Stimulated activated CD4-positive, alpha-beta T cell treated with anti-CD3 and anti-CD28 coated beads, Interleukin-1b, Interleukin-23, amount 100 ng/mL, for 24 hours (primary cell): ENCODE data around the gene TSPAN9.
"Not testable (repeated sequence)": the region's sequence is repeated elsewhere in the genome, so short reads cannot be mapped to it uniquely, and the experiment has no call there.

Experiments
- DNase-seq, 4 experiments: peaks; one replicate each; pipeline ENCODE4 v3.0.0-alpha.2; 2020; ENCODE audit warnings: low read depth in 4 of 4, low spot score in 1 of 4

TSPAN9 gene

DNA sequence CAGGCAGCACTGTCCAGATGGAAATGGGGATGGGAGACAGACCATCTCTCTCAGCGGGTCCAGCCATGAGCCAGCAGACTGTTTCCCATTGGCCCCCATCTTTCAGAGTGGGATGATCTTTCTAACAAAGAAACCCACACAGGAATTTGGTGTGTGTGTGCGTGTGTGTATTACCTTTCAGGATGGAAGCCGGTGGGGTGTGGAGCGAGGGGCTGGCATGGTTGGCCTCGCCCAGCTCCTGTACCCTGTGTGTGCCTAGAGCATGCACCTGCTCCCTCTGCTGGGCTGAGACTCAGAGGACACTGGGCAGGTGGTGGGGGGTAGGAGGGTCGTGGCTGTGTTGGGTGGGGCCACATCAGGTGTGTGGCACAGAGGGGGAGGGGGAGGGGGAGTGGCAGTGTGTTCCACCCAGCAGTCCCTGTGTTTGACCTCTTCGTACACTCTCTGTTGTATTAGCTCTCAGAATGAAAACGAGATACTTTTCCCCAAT, 33.0 kb upstream of the TSPAN9 start:
- DNase-seq, result no peak

DNA sequence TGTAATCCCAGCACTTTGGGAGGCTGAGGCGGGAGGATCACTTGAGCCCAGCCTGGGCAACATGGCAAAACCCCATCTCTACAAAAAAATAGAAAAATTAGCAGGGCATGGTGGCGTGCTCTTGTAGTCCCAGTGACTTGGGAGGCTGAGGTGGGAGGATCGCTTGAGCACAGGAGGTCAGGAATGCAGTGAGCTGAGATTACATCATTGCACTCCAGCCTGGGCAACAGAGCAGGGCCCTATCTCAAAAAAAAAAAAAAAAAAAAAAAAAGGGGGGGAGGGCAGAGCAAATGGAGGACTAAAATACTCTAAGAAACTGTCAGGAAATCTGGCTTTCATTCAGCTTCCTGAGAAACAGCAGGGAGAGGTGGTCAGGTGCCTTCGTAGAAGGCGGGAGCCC, 31.7 kb upstream of the TSPAN9 start:
- no peak for DNase-seq

DNA sequence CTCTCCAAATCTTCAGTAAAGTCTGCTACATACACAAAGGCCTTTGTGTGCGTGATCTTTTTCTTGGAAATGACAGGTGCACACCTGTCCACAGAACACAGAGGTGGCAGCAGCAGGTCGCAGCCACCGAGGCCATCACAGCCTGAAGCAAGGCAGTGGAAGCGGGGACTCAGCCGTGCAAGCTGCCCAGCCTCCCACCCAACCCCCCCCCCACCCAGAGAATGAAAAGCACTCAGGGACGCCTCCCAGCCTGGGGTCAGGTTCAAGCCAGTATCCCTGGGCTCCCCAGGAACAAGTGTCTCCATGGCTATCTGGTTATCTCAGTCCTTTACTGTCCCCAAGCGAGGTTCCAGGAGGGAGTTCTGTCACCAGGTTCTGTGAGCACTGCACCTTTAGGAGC, 31.2 kb upstream of the TSPAN9 start:
- no peak for DNase-seq

DNA sequence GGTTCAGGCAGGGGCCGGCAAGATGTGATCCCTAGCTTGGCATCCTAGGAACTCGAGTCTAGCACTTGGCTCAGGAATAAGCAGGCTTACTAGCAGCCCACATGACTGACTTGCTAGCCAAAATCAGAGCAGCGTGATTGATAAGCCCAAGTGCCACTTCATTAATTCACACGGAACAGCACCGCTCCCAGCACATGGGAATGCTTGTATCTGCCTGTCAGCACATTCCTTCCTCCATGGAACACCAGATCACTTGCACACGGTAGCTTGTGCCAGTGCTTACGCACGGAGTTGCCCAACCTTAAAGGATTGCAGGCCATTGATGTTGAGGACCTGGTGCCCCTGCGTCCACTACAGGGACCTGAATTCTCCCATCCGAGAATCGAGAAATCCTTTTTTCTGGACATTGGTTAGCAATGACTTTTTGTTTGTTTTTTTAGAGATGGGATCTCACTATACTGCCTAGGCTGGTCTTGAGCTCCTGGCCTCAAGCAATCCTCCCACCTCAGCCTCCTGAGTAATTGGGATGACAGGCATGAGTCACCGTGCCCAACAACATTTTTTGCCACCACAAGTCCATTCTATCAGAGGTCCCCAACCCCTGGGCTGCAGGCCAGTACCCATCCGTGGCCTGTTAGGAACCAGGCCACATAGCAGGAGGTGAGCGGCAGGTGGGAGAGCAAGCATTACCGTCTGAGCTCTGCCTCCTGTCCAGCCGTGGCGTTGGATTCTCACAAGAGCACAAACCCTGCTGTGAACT, 30.6 kb upstream of the TSPAN9 start:
- no peak for DNase-seq

DNA sequence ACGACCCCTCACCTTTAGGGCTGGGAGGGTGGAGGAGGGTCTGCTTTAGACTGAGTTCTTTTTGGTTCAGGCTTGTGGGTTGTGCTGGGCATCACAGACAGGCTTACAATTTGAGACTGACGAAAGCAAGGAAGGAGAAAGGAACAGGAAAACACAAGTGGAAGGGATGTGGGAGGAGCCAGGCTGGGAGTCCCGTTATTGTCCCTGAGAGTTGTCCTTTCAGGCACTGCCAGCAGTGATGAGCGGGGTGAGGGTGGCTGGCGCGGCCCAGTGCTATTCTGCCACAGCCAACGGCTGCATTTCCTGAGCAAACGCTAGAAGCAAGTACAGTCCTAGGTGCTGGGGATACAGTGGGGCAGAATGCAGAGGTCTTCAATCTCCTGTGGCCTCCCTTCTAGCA, 29.2 kb upstream of the TSPAN9 start:
- DNase-seq, result no peak

DNA sequence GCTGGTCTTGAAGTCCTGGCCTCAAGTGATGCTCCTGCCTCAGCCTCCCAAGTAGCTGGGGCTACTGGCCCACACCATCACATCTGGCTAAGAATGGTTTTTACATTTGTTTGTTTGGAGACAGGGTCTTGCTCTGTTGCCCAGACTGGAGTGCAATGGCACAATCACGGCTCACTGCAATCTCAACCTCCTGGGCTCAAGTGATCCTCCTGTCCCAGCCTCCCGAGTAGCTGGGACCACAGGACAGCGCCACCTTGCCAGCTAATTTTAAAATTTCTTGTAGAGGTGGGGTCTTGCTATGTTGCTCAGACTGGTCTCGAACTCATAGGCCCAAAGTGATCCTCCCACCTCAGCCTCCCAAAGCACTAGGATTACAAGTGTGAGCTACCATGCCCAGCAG, 28.6 kb upstream of the TSPAN9 start:
- no peak for DNase-seq

DNA sequence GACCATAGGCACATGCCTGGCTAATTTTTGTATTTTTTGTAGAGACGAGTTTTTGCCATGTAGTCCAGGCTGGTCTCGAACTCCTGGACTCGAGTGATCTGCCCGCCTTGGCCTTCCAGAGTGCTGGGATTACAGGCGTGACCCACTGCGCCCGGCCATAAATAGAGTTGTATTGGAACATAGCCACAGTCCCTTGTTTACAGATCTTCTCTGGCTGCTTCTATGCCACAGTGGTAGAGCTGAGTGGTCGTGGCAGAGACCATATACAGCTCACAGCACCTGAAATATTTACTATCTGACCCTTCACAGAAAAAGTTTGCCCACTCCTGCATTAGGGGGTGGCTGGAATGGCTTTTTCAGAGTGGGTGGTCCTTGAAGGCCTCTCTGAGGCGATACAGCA, 28.0 kb upstream of the TSPAN9 start:
- DNase-seq, result no peak

DNA sequence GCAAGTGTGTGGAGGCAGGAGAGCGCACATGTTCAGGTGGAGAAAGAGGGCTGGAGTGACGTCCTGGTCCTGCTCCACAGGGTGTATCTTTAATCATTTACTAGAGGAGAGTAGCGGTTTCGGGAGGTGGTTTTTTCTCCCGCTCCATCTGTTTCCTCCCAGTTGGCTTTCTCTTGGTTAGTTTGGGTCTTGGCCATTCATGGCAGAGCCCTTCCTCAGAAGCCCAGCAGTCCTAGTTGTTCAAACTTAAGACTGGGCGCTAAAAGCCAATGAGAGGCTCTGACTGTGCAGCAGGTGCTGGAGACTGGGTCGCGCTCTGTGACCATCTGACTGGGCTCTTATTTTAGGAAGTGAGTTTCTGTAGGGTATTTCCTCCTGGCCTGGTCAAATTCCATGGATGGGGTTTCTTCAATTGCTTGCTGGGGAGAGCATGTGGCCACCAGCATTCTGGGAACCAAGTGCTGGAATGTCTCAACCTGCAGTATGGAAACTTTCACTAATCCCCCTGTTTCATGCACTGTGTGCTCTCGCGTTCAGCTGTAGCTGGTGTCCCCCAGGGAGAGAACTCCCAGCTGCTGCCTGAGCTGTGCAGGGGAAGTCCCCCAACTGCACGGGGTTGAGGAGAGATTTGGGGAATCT, 27.4 kb upstream of the TSPAN9 start:
- no peak for DNase-seq

DNA sequence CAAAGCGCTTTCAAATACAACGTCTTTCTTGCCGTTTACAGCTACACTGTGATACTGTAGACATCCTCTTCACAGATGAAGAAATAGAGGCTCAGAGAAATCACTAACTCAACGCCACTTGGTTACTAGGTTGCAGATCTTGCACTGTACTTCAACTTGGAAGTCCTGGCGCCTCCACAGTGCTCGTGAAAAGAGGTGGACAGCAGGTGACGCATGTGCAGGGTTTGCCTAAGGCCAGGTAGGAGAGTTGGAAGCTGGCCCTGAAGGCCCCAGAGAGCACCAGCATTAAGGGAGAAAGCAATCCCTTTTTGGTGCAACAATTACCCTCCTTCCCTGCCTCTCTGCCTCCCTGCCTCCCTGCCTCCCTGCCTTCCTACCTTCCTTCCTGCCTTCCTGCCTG, 22.8 kb upstream of the TSPAN9 start:
- DNase-seq, result no peak

DNA sequence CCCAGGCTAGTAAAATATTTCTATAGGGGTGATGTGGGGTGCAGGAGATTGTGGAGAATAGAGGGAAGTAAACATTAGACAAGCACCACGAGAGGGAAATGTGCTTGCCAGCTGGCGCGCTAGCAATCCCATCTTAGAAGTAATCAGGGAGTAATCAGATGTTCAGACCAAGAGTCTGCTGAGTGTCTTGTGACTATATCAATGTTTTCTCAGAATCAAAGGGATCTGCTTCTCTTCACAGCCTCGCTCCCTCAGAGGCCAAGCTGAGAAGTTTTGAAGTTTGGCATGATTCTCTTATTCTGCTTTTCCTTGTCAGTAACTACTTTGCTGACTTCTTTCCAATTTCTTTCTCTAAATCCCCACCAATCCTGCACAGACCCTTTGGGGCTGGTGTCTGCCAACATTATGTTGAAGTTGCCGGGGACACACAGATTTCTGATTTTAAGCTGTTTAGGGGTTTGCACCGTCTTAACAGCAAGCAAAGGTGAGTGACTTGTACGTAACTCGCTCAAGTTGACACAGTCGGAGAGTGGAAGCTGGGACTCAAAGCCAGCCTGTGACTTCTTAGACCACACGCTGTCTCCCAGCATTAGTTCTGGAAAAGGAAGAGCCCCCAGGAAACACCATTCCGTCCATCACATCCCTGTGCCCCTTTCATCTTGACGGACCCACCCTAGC, 22.0 kb upstream of the TSPAN9 start:
- DNase-seq, result no peak

DNA sequence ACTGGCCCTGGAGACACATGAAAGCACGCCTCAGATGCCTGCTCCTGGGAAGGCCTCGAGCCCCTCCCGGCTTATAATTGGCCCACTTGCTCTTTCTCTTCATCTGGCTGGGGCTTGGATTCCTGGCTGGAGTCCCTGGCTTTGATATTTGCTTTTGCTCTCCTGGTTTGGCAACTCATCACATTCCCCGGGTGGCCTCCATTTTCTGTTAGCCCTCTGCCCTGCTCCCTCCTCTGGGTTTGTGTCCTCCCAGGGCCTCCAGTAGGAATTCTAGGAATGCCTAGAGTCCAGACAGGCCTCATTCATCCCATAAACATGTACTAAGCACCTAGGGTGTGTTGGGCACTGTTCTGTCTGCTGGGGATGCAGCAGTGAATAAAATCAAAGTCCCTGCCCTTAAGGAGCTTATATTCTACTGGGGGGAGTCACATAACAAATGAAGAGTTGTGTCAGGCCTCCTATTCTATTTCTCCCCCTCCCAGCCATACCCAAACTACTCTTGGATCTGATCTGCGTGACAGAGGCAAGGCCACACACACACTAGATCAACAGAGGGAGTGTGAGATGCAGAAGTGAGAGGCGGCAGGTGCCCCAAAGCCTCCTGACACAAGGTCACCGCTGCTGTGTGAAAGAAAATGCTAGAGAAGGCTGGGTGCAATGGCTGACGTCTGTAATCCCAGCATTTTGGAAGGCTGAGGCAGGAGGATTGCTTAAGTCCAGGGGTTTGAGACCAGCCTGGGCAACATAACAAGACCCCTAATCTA, 21.3 kb upstream of the TSPAN9 start:
- no peak for DNase-seq

DNA sequence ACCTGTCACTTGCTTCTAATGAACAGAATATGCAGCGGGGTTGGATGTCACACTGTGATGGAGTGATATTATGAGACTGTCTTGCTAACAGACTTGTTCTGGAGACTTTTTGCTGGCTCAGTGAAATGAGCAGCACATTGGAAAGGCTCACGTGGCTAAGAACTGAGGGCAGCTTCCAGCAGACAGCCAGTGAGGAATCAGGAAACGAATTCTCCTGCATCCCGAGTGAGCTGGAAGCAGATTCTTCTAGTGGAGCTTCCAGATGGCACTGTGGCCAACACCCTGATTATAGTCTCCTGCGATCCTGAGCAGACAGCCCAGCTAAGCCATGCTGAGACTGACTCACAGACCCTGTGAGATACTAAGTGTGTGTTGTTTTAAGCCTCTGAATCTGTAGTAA, 16.1 kb upstream of the TSPAN9 start:
- no peak for DNase-seq

DNA sequence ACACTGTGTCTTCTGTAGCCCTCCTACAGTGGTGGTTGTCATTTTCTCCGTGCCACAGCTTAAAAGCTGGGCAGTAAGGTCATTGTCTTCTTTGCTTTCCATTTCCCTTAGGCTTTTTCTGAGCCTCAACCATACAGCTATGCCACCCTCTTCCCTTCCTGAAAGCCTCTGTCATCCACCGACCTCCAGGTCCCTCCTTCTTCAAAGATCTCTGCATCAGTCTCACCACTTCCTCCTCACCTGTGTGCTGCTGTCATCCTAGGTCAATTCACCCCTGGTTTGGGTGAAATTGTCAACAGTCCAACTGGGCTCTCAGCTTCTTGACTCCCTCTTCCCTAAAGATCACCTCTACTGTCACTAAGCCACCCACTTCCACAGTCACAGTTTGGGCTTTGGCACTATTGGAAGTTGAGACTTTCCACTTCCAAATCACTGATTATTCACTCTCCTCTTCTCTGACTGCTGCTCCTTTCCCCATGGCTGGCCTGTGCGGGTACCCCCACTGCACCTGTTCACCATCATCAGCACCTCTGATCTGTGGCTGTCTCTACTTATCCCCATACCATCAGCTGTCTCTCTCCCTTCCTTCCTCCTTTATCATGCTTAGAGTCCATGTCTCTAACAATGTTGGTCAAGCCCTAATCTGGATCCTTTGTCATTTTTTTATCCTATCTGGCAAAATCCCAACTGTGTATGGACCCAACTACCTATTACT, 15.5 kb upstream of the TSPAN9 start:
- DNase-seq, result no peak

DNA sequence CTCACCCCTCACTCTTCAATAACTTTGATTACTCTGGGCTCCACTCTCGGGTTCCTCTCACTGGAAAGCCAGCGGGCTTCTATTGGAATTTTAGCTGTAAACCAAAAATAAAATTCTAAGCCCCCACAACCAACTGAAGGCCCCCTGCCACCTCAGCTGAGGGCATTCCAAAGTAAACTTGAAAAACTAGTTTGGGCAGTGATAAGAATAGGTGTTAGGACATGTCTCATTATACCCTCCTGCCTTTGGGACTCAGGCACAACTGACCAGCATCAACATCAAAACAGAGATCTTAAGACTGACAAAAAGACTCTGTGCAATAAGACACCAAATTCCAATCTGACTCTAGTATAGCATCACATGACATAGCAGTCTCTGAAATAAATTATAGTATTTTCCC, 11.9 kb upstream of the TSPAN9 start:
- no peak for DNase-seq

DNA sequence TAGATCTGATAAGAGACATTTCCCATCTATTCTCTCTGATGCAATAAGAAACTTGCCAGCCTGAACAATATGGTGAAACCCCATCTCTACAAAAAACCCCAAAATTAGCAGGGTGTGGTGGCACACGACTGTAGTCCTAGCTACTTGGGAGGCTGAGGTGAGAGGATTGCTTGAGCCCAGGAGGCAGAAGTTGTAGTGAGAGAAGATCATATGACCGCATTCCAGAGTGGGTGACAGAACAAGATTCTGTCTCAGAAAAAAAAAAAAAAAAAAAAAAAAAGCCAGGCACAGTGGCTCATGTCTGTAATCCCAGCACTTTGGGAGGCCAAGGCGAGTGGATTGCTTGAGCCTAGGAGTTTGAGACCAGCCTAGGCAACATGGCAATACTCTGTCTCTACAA, 11.3 kb upstream of the TSPAN9 start:
- DNase-seq, result not testable (repeated sequence)

DNA sequence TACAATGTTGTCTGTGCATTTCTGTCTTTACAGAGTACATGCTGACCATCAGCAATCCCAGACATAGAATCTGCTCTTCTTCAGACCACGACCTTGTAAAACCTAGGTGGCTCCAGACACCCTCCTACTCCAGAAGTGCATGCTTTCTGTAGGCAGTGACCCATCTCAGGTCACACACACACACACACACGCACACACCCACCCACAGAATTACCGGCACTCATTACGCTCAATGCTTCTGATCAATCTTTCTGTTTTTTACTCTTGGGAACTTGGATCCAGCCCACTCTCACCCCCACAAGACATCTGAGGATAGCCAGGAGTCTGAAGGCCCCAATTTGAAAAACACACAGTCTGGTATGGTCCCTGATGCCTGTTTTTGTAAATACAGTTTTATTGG, 7.5 kb upstream of the TSPAN9 start:
- DNase-seq, result no peak

DNA sequence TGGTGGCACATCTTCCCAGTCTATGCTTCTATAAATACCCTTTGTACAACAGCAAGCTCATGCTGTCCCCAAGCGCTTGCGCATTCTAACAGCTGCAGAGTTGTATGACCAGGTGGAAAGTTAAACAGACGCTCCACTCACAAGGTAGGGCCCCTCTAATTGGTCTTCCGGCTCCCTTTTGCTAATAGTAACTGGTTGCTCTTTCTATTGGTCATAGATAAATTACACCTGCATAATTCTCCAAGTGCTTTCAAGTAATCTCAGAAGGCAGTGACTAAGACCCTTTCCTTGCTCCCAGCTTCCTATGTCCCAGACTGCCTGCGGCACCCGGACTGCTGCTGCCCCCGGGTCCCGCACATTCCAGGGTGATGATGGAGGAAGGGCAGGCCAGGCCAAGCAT, 6.1 kb upstream of the TSPAN9 start:
- DNase-seq, result no peak

DNA sequence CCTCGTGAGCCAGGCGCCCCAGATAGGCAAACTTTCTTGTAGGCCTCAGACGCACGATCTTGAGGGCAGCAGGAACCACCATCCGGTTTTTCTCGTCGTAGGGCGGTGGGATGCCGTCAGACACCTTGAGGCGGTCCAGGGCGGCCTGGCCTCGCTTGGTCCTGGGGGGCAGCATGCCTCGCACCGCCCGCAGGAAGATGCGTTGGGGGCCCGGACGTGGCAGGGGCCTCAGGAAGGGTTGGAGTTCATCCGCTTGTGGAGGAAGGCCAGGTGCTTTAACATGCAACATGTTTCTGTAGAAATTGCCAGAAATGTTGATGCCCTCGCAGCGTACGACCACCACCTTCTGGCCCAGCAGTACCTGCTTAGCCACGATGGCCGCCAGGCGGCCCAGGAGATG, 5.5 kb upstream of the TSPAN9 start:
- no peak for DNase-seq

DNA sequence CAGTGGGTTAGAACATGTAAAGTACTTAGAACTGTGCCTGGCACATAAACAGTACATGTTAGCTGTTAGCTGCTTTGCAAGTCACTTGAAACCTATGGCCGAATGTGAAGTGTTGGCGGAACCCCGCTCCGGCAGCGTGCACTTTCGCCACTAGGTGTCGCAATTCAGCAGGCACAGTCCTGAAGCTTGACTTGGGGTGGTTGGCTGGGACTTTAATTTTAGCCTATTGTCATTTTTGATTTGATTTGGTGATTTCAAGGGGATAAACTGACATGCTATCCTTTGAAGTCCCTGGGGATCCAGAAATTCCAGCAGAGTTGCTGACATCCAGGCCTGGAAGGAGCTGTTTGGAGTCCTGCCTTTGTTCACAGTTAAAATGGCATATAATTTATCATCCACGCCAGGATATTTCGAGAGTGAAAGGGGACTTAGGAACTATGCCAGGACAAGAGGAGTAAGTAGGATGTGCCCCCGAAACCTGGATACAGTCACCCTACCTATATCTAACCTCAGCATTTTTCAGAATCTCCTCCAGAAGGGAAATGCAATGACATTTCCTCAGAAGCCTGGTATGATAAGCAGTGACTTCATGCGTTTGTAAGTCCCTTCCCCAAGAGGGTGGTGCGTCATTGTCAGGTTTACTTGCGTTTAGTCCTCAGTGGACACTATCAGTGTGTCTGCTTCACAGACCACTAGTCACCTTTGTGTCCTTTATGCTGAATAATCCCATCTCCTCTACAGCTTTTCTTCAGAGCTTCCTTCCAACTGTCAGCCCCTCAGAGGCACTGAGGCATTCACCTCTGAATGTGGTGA, 3.5 kb upstream of the TSPAN9 start:
- peak; percentile 71 to 85 (median 76) for DNase-seq

DNA sequence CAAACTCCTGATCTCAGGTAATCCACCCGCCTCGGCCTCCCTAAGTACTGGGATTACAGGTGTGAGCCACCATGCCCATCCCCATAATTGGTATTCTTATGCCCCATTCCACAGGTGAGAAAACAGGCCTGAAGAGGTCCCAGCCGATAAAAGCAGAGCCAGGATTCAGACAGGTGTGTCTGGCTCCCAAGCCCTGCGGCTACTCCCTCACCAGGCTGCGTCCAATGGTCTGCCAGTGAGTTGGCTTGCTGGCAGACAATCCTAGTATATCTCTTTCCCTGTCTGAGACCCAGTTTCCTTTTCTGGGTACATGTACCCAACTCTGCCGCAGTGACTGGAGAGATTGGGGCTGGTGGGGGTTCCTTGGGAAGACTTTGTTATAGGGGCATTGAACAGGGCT, 1.9 kb upstream of the TSPAN9 start:
- DNase-seq, result no peak
